MM.1S (cell line): ENCODE measurements around the gene MYH6.

Source experiments
- DNase-seq: peaks from one replicate; pipeline ENCODE4 v3.0.0-alpha.2; 2015
- H2AFZ ChIP-seq: fragments of 300-600 bp; sonication (generic); 2 replicates; pipeline ENCODE4 v1.6.0; 2016; ENCODE audit warnings: antibody characterized with exemption, low read length
- H3F3A ChIP-seq: fragments of 300-600 bp; sonication (generic); 2 replicates; pipeline ENCODE4 v1.6.1; 2016; ENCODE audit warnings: mild to moderate bottlenecking, antibody characterized with exemption, low read length, moderate library complexity, mixed read lengths; ENCODE audit not compliant: insufficient read depth
- H3K27ac ChIP-seq: fragments of 300-600 bp; sonication (generic); 2 replicates; pipeline ENCODE4 v1.5.1; 2016; ENCODE audit warnings: mild to moderate bottlenecking, low read length
- H3K27me3 ChIP-seq: fragments of 300-600 bp; sonication (generic); replicated peaks from 2 replicates; pipeline ENCODE4 v1.6.0; 2016; ENCODE audit warnings: low read length; ENCODE audit not compliant: insufficient read depth
- H3K36me3 ChIP-seq: fragments of 300-600 bp; sonication (generic); replicated peaks from 2 replicates; pipeline ENCODE4 v1.6.1; 2016; ENCODE audit warnings: mild to moderate bottlenecking, low read length, mixed read lengths; ENCODE audit not compliant: insufficient read depth
- H3K4me1 ChIP-seq: fragments of 300-600 bp; sonication (generic); 2 replicates; pipeline ENCODE4 v1.6.1; 2016; ENCODE audit warnings: low read length, mixed read lengths
- H3K4me2 ChIP-seq: fragments of 300-600 bp; sonication (generic); 2 replicates; pipeline ENCODE4 v1.6.0; 2016; ENCODE audit warnings: low read depth, low read length
- H3K4me3 ChIP-seq: fragments of 300-600 bp; sonication (generic); 2 replicates; pipeline ENCODE4 v1.5.1; 2016; ENCODE audit warnings: low read length, mixed read lengths
- H3K79me2 ChIP-seq: fragments of 300-600 bp; sonication (generic); 2 replicates; pipeline ENCODE4 v1.6.1; 2016; ENCODE audit warnings: mixed run types, low read length, mixed read lengths
- H3K9ac ChIP-seq: fragments of 300-600 bp; sonication (generic); 2 replicates; pipeline ENCODE4 v1.6.1; 2016; ENCODE audit warnings: low read length, mixed read lengths
- H3K9me2 ChIP-seq: fragments of 300-600 bp; sonication (generic); replicated peaks from 2 replicates; pipeline ENCODE4 v1.6.1; 2016; ENCODE audit warnings: mild to moderate bottlenecking, low read length, mixed read lengths; ENCODE audit not compliant: insufficient read depth
- H3K9me3 ChIP-seq: fragments of 300-600 bp; sonication (generic); replicated peaks from 2 replicates; pipeline ENCODE4 v1.6.1; 2016; ENCODE audit warnings: mild to moderate bottlenecking, low read length, mixed read lengths; ENCODE audit not compliant: insufficient read depth
- H4K20me1 ChIP-seq: fragments of 300-600 bp; sonication (generic); 2 replicates; pipeline ENCODE4 v1.6.1; 2016; ENCODE audit warnings: mild to moderate bottlenecking, low read length, moderate library complexity, mixed read lengths; ENCODE audit not compliant: insufficient read depth
- CTCF ChIP-seq: fragments of 300-600 bp; sonication (generic); IDR thresholded peaks from 2 replicates; pipeline ENCODE4 v1.5.1; 2016; ENCODE audit warnings: antibody characterized with exemption, low read length, mixed read lengths
- EZH2 ChIP-seq: fragments of 300-600 bp; sonication (generic); optimal IDR thresholded peaks from 2 replicates; pipeline ENCODE3; 2017; ENCODE audit warnings: low read depth, mild to moderate bottlenecking, antibody characterized with exemption, low read length, mixed read lengths
- EZH2phosphoT487 ChIP-seq: fragments of 300-600 bp; sonication (generic); IDR thresholded peaks from 2 replicates; pipeline ENCODE4 v1.6.1; 2018; ENCODE audit warnings: antibody characterized with exemption, low read length

MYH6 gene

GRCh38 chr14:23347406-23348296, 60.4 kb downstream of the MYH6 start:
- H3K79me2 ChIP-seq: no peaks in the 10 kb centered on the region
- no peaks in the 10 kb centered on the region for H3K4me1 ChIP-seq
- H3K4me2 ChIP-seq: no peak overlapping the region
- H3K27me3 ChIP-seq: peaks cover 5% of the 10 kb centered on the region
- H2AFZ ChIP-seq: no peak overlapping the region
- H3K27ac ChIP-seq: no peak overlapping the region
- H3K4me3 ChIP-seq: no peak overlapping the region
- DNase-seq: no peak
- no peaks in the 10 kb centered on the region for H3K9me3 ChIP-seq
- H4K20me1 ChIP-seq: no peaks in the 10 kb centered on the region
- no peak for TF ChIP-seq CTCF
- no peaks in the 10 kb centered on the region for H3K36me3 ChIP-seq
- H3K9ac ChIP-seq: no peak overlapping the region
- no peaks in the 10 kb centered on the region for H3F3A ChIP-seq
- no peaks in the 10 kb centered on the region for H3K9me2 ChIP-seq

GRCh38 chr14:23346693-23347405, 61.2 kb downstream of the MYH6 start:
- Histone ChIP-seq H3K9me2 (no peaks in the 10 kb centered on the region), H4K20me1 (no peaks in the 10 kb centered on the region), H3K4me3 (no peak overlapping the region), H3K4me1 (no peaks in the 10 kb centered on the region), H3K36me3 (no peaks in the 10 kb centered on the region), H3K27ac (no peak overlapping the region), H3K4me2 (no peak overlapping the region), H2AFZ (no peak overlapping the region), H3K9me3 (no peaks in the 10 kb centered on the region), H3K9ac (no peak overlapping the region), H3F3A (no peaks in the 10 kb centered on the region), H3K79me2 (no peaks in the 10 kb centered on the region), H3K27me3 (peaks cover 3% of the 10 kb centered on the region)
- TF ChIP-seq EZH2: no peak
- no peak for TF ChIP-seq EZH2phosphoT487
- no peak for TF ChIP-seq CTCF
- no peak for DNase-seq

GRCh38 chr14:23345987-23346692, 61.9 kb downstream of the MYH6 start:
- Histone ChIP-seq H3K4me3 (no peak overlapping the region), H3K4me2 (no peak overlapping the region), H4K20me1 (no peaks in the 10 kb centered on the region), H3K4me1 (no peaks in the 10 kb centered on the region), H3K9me3 (no peaks in the 10 kb centered on the region), H3K79me2 (no peaks in the 10 kb centered on the region), H3K36me3 (no peaks in the 10 kb centered on the region), H3K27me3 (no peaks in the 10 kb centered on the region; the same call in 1 of the 2 replicates), H2AFZ (no peak overlapping the region), H3K9me2 (no peaks in the 10 kb centered on the region), H3K27ac (no peak overlapping the region), H3K9ac (no peak overlapping the region), H3F3A (no peaks in the 10 kb centered on the region)
- TF ChIP-seq EZH2 (no peak), EZH2phosphoT487 (no peak), CTCF (no peak)
- DNase-seq: no peak
